HG03378 (cell line): ENCODE measurements around the gene PLA2G15.

ENCODE experiments used
- ATAC-seq: cut with Tn5 transposase; IDR thresholded peaks from one replicate; pipeline ENCODE4 v1.9.1; 2021; ENCODE audit warnings: mild to moderate bottlenecking, moderate library complexity; ENCODE audit not compliant: unreplicated experiment

PLA2G15 gene

DNA sequence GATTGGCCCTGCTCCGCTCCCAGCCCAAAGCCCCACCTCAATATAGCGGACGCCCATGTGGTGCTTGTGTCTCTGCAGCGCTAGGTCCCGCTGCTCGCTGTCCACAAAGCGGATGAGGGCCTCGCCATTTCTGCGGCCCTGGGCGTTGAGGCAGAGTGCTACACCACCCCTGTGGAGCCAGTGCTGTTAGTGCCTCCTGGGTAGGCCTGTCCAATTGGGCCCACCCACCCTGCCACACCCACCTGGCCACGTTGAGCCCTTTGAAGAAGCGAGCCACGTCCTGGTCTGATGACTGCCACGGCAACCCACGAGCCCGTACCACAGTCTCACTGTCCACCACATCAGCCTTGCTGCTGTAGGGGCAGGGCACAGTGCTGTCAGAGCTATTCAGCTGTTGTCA, 12.8 kb upstream of the PLA2G15 start:
- ATAC-seq: no peak

GRCh38 chr16:68233085-68233834, 11.9 kb upstream of the PLA2G15 start:
- ATAC-seq: no peak

GRCh38 chr16:68233835-68234187, 11.4 kb upstream of the PLA2G15 start:
- no peak for ATAC-seq

GRCh38 chr16:68234188-68235107, 10.7 kb upstream of the PLA2G15 start:
- no peak for ATAC-seq

DNA sequence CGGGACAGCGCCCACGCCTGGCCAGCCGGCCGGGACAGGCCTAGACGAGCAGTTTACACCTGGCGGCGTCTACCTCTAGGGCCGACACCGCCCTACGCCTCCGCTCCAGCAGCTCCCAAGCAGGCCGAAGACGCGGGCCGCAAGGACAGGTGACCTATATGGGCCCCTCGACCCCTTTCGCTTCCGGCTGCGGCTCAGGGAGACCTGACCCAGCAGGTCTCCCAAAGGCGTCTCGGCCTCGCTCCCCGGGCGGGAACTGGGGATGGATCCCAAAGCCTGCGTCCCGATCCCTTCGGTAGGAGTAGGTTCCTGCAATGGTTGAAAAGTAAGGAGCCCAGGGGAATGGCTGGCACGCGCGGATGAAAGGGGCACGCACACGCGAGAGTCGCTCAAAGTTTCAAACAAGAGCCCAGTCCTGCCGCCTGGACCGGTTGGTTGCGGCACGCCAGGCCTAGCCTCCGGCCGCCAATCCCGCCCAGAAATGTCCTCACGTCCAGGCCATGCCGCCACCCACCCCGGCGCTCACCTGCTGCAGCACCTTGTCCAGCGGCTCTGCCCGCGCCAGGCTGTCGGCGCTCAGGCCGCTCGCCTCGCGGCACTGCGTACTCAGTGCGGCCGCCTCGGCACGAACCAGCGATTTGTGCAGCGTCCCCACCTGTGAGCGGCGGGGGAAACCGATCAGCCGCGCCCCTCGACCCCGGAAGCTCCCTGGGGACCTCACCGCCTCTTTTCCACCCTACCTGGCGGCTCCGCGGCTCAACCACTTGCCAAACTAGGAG, 9.9 kb upstream of the PLA2G15 start:
- ATAC-seq: no peak

DNA sequence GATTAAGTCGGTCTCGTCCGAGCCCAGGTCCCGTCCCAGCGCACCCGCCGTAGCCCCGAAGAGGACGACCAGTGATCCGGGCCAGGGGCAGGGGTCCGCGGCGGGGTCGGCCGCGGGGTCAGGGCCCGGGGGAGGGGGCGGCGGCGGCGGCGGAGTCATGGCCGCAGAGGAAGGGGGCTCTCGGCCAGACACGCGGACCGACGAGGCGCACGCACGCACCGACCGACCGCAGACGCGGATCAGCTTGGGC, 9.4 kb upstream of the PLA2G15 start, which contains the start of gene ESRP2:
Gene ESRP2, minus strand, starts transcription at position 241 of the 250 bp plus-strand sequence. Its CDS starts 82 bp downstream, at position 159.
- ATAC-seq: no peak

DNA sequence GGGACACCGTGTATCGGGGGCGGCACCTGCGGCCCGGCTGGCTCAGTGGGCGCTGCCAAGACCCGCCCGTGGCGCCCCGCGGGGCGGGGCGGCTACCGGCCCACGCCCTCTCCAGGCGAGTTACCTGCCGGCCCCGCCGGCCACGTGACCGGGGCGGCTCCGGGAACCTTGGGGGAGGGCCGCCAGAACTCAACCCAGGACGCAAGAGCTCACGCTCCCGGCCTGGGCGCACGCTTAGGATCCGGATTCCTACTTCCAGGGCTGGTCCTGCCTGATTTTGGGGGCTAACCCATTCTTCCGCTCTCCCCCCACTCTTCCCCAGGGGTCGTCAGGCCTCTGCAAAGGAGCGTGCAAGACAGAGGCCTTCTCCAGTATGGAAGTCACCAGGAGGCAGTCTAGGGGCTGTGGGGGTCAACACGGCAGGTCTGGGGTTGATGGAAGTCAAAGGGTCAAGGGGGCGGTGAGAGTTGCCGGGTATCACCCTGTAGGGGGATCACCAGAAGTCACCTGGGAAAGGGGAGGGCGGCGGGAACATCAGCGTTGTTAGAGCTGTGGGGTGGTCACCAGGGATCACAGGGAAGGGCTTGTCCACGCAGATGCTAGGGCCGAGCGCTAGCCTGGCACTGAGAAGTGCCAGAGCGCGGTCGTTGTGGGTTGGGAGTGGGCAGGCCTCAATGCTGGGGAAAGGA, 8.9 kb upstream of the PLA2G15 start:
- ATAC-seq: no peak

DNA sequence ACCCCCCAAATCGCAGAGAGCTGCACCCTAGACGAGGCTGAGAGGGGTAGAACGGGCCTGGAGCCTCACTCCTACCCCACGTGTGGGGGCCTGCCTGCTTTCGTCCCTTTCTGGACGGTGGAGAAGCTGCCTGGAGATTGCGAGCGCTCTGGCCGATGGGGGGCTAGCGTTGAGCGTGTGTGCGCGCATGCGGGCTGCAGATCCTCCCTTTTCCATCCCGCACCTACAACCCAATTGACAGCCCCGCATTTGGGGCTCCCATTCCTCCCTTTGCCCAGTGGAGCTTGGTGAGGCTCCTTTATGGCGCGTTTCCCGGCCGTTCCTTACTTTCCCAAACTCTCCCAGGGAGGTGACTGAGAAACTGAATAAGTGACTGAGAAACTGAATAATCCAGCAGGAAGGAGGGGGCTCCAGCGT, 8.3 kb upstream of the PLA2G15 start:
- ATAC-seq: no peak

GRCh38 chr16:68237243-68238028, 7.7 kb upstream of the PLA2G15 start:
- peak; percentile 77 for ATAC-seq

DNA sequence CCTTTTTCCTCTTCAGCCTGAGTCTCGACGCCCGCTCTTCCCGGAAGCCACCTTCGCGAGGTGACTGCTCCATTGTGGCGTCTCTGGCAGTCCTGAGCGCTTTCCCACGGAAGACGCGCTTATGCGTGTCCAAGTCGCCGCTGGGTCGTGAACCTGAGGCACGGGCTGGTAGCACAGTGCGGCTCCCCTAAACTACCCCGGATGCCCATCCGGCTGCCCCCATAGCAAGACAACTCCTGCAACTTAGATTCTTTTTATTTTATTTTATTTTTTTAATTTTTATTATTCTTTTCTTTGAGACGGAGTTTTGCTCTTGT, 7.2 kb upstream of the PLA2G15 start:
- no peak for ATAC-seq

GRCh38 chr16:68242085-68242484, 3.1 kb upstream of the PLA2G15 start:
- ATAC-seq: no peak

DNA sequence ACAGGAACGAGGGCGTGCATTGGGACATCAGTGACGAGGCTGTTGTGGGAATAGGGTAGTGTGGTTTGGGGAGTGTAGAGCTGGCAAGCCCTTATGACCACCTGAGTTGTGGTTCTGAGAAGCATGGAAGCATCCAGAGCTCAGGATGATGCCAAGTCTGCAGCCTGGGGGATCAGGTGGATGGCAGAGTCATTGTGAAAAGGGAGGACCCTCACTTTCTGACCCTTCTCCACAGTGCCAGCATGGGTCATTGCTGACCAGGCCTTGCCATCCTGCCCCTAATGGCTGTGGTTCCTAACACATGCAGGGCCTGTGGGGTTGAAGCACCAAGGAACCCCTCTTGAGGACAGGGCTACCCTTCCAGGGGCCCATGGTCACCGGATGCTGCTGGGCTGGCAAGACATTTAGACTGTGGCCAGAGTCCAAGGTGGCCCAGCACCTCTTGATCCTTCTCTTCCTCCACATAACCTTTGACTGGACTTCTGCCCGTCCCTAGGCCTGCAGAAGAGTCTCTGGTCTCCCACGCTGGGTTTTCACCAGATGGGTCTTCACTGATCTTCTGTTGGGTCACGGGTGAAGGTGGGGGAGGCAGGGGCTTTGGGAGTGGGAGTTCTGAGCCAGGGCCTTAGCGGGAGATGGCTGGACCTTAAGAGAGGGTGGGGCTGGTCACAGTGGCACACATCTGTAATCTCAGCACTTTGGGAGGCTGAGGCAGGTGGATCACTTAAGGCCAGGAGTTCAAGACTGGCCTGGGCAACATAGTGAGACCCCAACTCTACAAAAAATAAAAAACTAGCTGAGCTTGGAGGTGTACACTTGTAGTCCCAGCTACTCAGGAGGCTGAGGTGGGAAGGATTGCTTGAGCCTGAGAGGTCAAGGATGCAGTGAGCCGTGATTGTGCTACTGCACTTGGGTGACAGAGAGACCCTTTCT, 2.0 kb upstream of the PLA2G15 start:
- ATAC-seq: no peak

- ATAC-seq: no peak
Observed at GRCh38 chr16:68244481-68244902, 681 bp upstream of the PLA2G15 start.

DNA sequence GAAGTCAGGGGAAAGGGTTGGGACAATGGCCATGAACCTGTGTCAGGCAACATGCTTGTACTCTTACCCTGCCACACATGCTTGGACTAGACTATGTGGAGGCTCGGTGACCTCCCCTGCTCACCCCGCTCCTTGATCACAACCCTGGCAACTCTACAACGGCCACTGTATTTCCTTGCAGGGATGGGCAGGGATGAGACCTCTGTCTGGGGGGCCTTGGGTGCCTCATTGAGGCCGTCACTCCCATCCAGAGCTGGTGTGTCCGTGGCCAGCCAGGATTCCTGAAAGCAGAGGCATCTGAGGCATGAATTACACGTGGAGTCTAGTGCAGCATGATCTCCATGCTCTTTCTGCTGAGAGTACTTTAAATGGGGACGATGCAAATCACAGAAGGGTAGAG, 948 bp downstream of the PLA2G15 start:
- no peak for ATAC-seq

- ATAC-seq: no peak
Observed at GRCh38 chr16:68246666-68247065, 1.5 kb downstream of the PLA2G15 start.

GRCh38 chr16:68247400-68247799, 2.2 kb downstream of the PLA2G15 start:
- ATAC-seq: no peak

DNA sequence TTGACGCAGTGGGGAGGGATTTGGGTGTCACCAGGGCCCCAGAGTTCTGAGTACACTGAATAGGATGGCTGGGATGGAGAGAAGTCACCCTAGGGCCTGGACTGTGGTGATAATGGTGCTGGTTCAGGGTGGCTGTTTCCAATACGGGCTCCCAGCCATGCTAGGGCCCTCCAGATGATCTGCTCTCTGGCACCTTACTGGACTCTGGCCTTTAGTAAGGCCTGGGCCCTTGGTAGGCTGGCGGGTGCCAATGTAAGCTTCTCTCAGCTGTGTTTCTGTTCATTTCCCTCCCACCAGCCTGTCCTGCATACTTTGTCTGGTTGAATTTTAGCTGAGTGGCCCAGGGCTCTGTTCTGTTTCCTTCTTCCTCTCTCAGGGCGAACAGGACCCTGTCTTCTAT, 2.8 kb downstream of the PLA2G15 start:
- ATAC-seq: no peak

- ATAC-seq: no peak
Observed at GRCh38 chr16:68249371-68249770, 4.2 kb downstream of the PLA2G15 start.

DNA sequence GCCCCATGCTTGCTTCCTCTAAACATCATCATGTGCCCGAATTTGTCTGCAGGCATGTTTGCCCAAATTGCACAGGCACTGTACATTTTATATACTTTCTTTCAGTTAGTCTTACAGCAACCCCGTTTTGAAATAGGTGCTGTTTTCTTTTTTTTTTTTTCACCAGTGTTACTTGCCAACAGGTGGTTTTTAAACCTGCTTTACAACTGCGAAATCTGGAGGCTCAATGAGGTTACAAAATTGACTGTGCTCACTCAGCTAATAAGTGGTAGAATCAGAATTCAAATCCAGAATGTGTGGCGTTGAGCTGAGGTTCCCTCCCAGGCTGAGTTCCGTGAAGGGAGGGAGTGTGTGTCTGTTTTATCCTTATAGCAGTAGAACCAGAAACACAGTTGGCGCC, 5.8 kb downstream of the PLA2G15 start:
- no peak for ATAC-seq
